HG03108 (cell line): ENCODE data around the gene NFIX.

Source experiments
- ATAC-seq: cut with Tn5 transposase; IDR thresholded peaks from one replicate; pipeline ENCODE4 v1.9.1; 2021; ENCODE audit warnings: moderate library complexity; ENCODE audit not compliant: unreplicated experiment

NFIX gene

GRCh38 chr19:13069415-13070359 is 74.4 kb downstream of the NFIX start:
- no peak for ATAC-seq

- no peak for ATAC-seq
Measured at GRCh38 chr19:13070425-13071140, 75.3 kb downstream of the NFIX start.

GRCh38 chr19:13071444-13072187 is 76.3 kb downstream of the NFIX start:
- ATAC-seq, result no peak

- no peak for ATAC-seq
Measured at GRCh38 chr19:13072188-13072908, 77.1 kb downstream of the NFIX start.

- no peak for ATAC-seq
Measured at GRCh38 chr19:13073263-13073662, 78.0 kb downstream of the NFIX start.

- no peak for ATAC-seq
Measured at GRCh38 chr19:13074378-13074777, 79.1 kb downstream of the NFIX start.

GRCh38 chr19:13076320-13076719 is 81.0 kb downstream of the NFIX start:
- ATAC-seq, result no peak

GRCh38 chr19:13076787-13077186 is 81.5 kb downstream of the NFIX start:
- ATAC-seq, result no peak

GRCh38 chr19:13077240-13077639 is 82.0 kb downstream of the NFIX start:
- ATAC-seq, result no peak

GRCh38 chr19:13078381-13078780 is 83.1 kb downstream of the NFIX start:
- ATAC-seq, result no peak

GRCh38 chr19:13078897-13079541 is 83.7 kb downstream of the NFIX start:
- no peak for ATAC-seq

- no peak for ATAC-seq
Measured at GRCh38 chr19:13079542-13079986, 84.3 kb downstream of the NFIX start.

GRCh38 chr19:13082192-13083007 is 87.1 kb downstream of the NFIX start:
- no peak for ATAC-seq

GRCh38 chr19:13083008-13083404 is 87.7 kb downstream of the NFIX start:
- no peak for ATAC-seq

GRCh38 chr19:13083627-13084026 is 88.4 kb downstream of the NFIX start:
- ATAC-seq, result no peak

- no peak for ATAC-seq
Measured at GRCh38 chr19:13085666-13086065, 90.4 kb downstream of the NFIX start.

GRCh38 chr19:13086341-13086740 is 91.1 kb downstream of the NFIX start:
- no peak for ATAC-seq

GRCh38 chr19:13087295-13087694 is 92.0 kb downstream of the NFIX start:
- no peak for ATAC-seq

- ATAC-seq, result no peak
Measured at GRCh38 chr19:13087795-13088537, 92.7 kb downstream of the NFIX start.
